K562 (cell line): ENCODE results near the gene ETS1. TPM values are rescaled to one million over a fixed set of nuclear protein-coding genes. Genes with fewer than 3 reads are reported as not detected.

Source experiments
- ATAC-seq: fragments of 200-7000 bp; cut with Tn5 transposase; 3 replicates; pipeline ENCODE4 v1.9.1; 2020; ENCODE audit warnings: moderate library complexity
- BruUV-seq: library from RNA; stranded (reverse); fragments of 400-500 nt; replicated peaks from 2 replicates; lab custom pipeline; 2021; lab: Mats Ljungman, UMichigan
- CTCF ChIA-PET: fragments of 300-600 bp; formaldehyde crosslinking; extraction: SDS; loops from one replicate; lab custom pipeline; 2021; ENCODE audit warnings: low intra/inter-chr PET ratio; lab: Yijun Ruan, JAX
- POLR2A ChIA-PET: fragments of 300-600, 350-650 bp; sonication (Branson Sonifier 250); formaldehyde crosslinking; extraction: SDS; loops from one replicate; lab custom pipeline; 2021; ENCODE audit warnings: antibody characterized with exemption, inconsistent platforms; lab: Yijun Ruan, JAX
- DNase-seq, 4 experiments: peaks; one replicate each; pipeline versions ENCODE4 v3.0.0 to v3.0.0-alpha.2; 2011 to 2018; ENCODE audit warnings: low spot score in 3 of 4, mixed read lengths in 3 of 4; ENCODE audit errors: extremely low read depth in 1 of 4
- FAIRE-seq: peaks from 2 replicates; lab custom pipeline; 2011; peaks lifted over from hg19 to GRCh38; lab: Jason Lieb, UNC
- H2AFZ ChIP-seq: 2 replicates; pipeline ENCODE4 v1.6.0; 2011; ENCODE audit warnings: low read depth, low read length, control low read depth, inconsistent platforms
- H3K27ac ChIP-seq: fragments of 200-600 bp; 3 replicates; pipeline ENCODE4 v1.8.0; 2011; ENCODE audit warnings: low read depth, mild to moderate bottlenecking, control low read depth, inconsistent platforms, low read length, moderate library complexity, mixed read lengths; ENCODE audit errors: extremely low read depth
- H3K27me3 ChIP-seq, 2 experiments: fragments of 300-600 bp in 1 of 2; 2 replicates in 1 of 2; 3 replicates in 1 of 2; pipeline versions ENCODE4 v1.6.0 to v1.8.0; 2011; ENCODE audit warnings: inconsistent platforms in 2 of 2, low read length in 2 of 2, mild to moderate bottlenecking in 1 of 2, mixed read lengths in 1 of 2, moderate library complexity in 1 of 2; ENCODE audit not compliant: control insufficient read depth in 2 of 2, insufficient read depth in 2 of 2
- H3K36me3 ChIP-seq: fragments of 300-600 bp; 3 replicates; pipeline ENCODE4 v1.8.0; 2011; ENCODE audit warnings: mild to moderate bottlenecking, low read length, inconsistent platforms; ENCODE audit not compliant: control insufficient read depth, insufficient read depth
- H3K4me1 ChIP-seq, 2 experiments: fragments of 200-600 bp in 1 of 2; replicated peaks in 1 of 2; 2 replicates in 1 of 2; 3 replicates in 1 of 2; pipeline versions ENCODE4 v1.5.1 to v1.8.0; 2011; ENCODE audit warnings: inconsistent platforms in 2 of 2, low read length in 2 of 2, mild to moderate bottlenecking in 1 of 2, mixed read lengths in 1 of 2, moderate library complexity in 1 of 2; ENCODE audit not compliant: control insufficient read depth in 2 of 2, insufficient read depth in 2 of 2
- H3K4me2 ChIP-seq: 2 replicates; pipeline ENCODE4 v1.6.1; 2011; ENCODE audit warnings: low read length, control low read depth, inconsistent platforms, mixed read lengths; ENCODE audit not compliant: insufficient read depth
- H3K4me3 ChIP-seq: fragments of 200-600 bp; sonication (generic), shearing (Covaris generic); 2 replicates; pipeline ENCODE4 v1.5.1; 2016; ENCODE audit warnings: control low read depth, inconsistent platforms
- H3K79me2 ChIP-seq: fragments of 200-600 bp; 3 replicates; pipeline ENCODE4 v1.8.0; 2011; ENCODE audit warnings: low read length, inconsistent platforms; ENCODE audit not compliant: control insufficient read depth, insufficient read depth
- H3K9ac ChIP-seq, 2 experiments: 2 replicates each; pipeline versions ENCODE4 v1.6.0 to v1.6.1; 2011; ENCODE audit warnings: low read depth in 2 of 2, low read length in 2 of 2, control low read depth in 1 of 2, inconsistent platforms in 1 of 2, mild to moderate bottlenecking in 1 of 2, mixed read lengths in 1 of 2; ENCODE audit not compliant: insufficient read depth in 1 of 2
- H3K9me1 ChIP-seq: one replicate; pipeline ENCODE4 v1.6.0; 2011; ENCODE audit warnings: inconsistent platforms, mild to moderate bottlenecking, low read length, moderate library complexity; ENCODE audit not compliant: control insufficient read depth, insufficient read depth
- H3K9me3 ChIP-seq: replicated peaks from 2 replicates; pipeline ENCODE4 v1.5.1; 2011; ENCODE audit warnings: low read depth, low read length, inconsistent platforms; ENCODE audit not compliant: control insufficient read depth, insufficient read depth
- H4K20me1 ChIP-seq: replicated peaks from 2 replicates; pipeline ENCODE4 v1.6.1; 2011; ENCODE audit warnings: low read length, inconsistent platforms, mixed read lengths; ENCODE audit not compliant: control insufficient read depth, insufficient read depth
- ARID1B ChIP-seq: fragments of 450-650 bp; IDR thresholded peaks from 2 replicates; pipeline ENCODE4 v1.6.1; 2016; ENCODE audit warnings: antibody characterized with exemption, mild to moderate bottlenecking, inconsistent platforms
- BCL6 ChIP-seq: fragments of 250-450 bp; sonication (Bioruptor Pico); IDR thresholded peaks from 2 replicates; pipeline ENCODE4 v1.4.0; 2020
- CBFA2T3 ChIP-seq: fragments of 450-650 bp; IDR thresholded peaks from 2 replicates; pipeline ENCODE4 v1.6.1; 2017
- CBX3 ChIP-seq, 2 experiments: IDR thresholded peaks; 1 replicate in 1 of 2; 2 replicates in 1 of 2; pipeline ENCODE4 v1.6.1; 2012; ENCODE audit warnings: inconsistent platforms in 2 of 2, low read length in 2 of 2, borderline replicate concordance in 1 of 2, control low read depth in 1 of 2
- E2F1 ChIP-seq: sonication (generic); formaldehyde crosslinking; IDR thresholded peaks from 2 replicates; pipeline ENCODE4 v1.8.1; 2023; ENCODE audit warnings: mild to moderate bottlenecking, missing genetic modification reagents, moderate library complexity
- ETV1 ChIP-seq: fragments of 450-650 bp; conservative IDR thresholded peaks from 2 replicates; pipeline ENCODE4 v1.6.1; 2016; ENCODE audit warnings: missing genetic modification characterization, control low read depth, low read depth, missing compliant biosample characterization
- GABPA ChIP-seq: fragments of 200-800 bp; sonication (Bioruptor generic); conservative IDR thresholded peaks from 2 replicates; pipeline ENCODE4 v1.6.1; 2016; ENCODE audit warnings: low read depth, missing genetic modification characterization, missing compliant biosample characterization
- JUN ChIP-seq, 2 experiments: sonication (generic) in 1 of 2; formaldehyde crosslinking in 1 of 2; IDR thresholded peaks; 2 replicates each; pipeline versions ENCODE4 v1.6.1 to v1.8.0; 2012 to 2022; ENCODE audit warnings: borderline replicate concordance in 2 of 2, mild to moderate bottlenecking in 2 of 2, improper control_type of control experiment in 1 of 2, low read depth in 1 of 2, low read length in 1 of 2, missing genetic modification reagents in 1 of 2
- KDM1A ChIP-seq, 2 experiments: fragments of 450-650 bp; IDR thresholded peaks; 2 replicates each; pipeline ENCODE4 v1.6.1; 2016; ENCODE audit warnings: mild to moderate bottlenecking in 2 of 2
- KHSRP ChIP-seq: fragments of 450-650 bp; IDR thresholded peaks from 2 replicates; pipeline ENCODE4 v1.6.1; 2017
- RHOXF2B ChIP-seq: fragments of 250-450 bp; sonication (Bioruptor Pico); conservative IDR thresholded peaks from 2 replicates; pipeline ENCODE4 v1.5.1; 2021
- SIN3A ChIP-seq, 2 experiments: fragments of 150-350 bp in 1 of 2; IDR thresholded peaks; 2 replicates each; pipeline ENCODE4 v1.6.1; 2011 to 2016; ENCODE audit warnings: borderline replicate concordance in 2 of 2, low read depth in 2 of 2, low read length in 2 of 2, mild to moderate bottlenecking in 2 of 2, moderate library complexity in 2 of 2; ENCODE audit not compliant: control insufficient read depth in 1 of 2
- TCF7L2 ChIP-seq: fragments of 150-350 bp; IDR thresholded peaks from 2 replicates; pipeline ENCODE4 v1.6.1; 2016; ENCODE audit warnings: low read depth, mild to moderate bottlenecking, low read length, moderate library complexity
- ZNF699 ChIP-seq: fragments of 250-450 bp; sonication (Bioruptor Pico); IDR thresholded peaks from 2 replicates; pipeline ENCODE4 v1.8.0; 2021; ENCODE audit warnings: mild to moderate bottlenecking, moderate library complexity; ENCODE audit not compliant: insufficient replicate concordance
- WGBS: fragments of 100-300 bp; shearing (Covaris generic); methylation state at CpG from one replicate; pipeline ENCODE4 v1.1.6; 2016; ENCODE audit warnings: low coverage, mixed read lengths; ENCODE audit not compliant: insufficient coverage; ENCODE audit errors: missing lambda C conversion rate; 5-methylcytosine and 5-hydroxymethylcytosine counted together
- in situ Hi-C: fragments of 300-500 bp; cut with MboI; formaldehyde crosslinking; loops from 4 replicates; pipeline ENCODE4 v1.15.0; 2018; ENCODE audit warnings: inconsistent platforms, mixed read lengths
- intact Hi-C: fragments of 100-400 bp; cut with micrococcal nuclease; formaldehyde crosslinking; loops from 2 replicates; pipeline ENCODE4 v1.14.2; 2022
- polyA plus RNA-seq, 8 experiments: library from polyadenylated mRNA; depleted of rRNA in 4 of 8; stranded (reverse) in 5 of 8; unstranded in 3 of 8; fragments of >200 nt; fragmentation: Nextera tagmentation in 2 of 8; fragmentation: Illumina TruSeq in 1 of 8; extraction: Ambion mirVana in 2 of 8; extraction: Trizol in 1 of 8; gene quantifications; 2 replicates each; pipeline versions ENCODE4 v1.2.1 to v1.2.3, GENCODE V29; 2011 to 2014; ENCODE audit warnings: inconsistent platforms in 1 of 8, missing spikeins in 1 of 8
- total RNA-seq, 7 experiments: library from RNA; depleted of rRNA in 6 of 7; stranded (reverse); fragments of >200 nt in 6 of 7; fragmentation: Illumina TruSeq in 2 of 7; extraction: Trizol in 2 of 7; gene quantifications; 2 replicates each; pipeline versions ENCODE4 v1.2.1 to v1.2.3, GENCODE V29; 2011 to 2021; ENCODE audit warnings: low replicate concordance in 1 of 7

The ETS1 gene
- total and polyA plus RNA-seq, 9 of the 15 experiments (the other 6 are each of a cell fraction or from before 2014, with no cell fraction given), result 0.04 to 1.4 (median 0.23) TPM

- H3K27ac ChIP-seq, result no peak overlapping the region
These were observed 171.8 kb downstream of the ETS1 start for GRCh38 chr11:128415539-128415938.

More at GRCh38 chr11:128415539-128415938, 171.8 kb downstream of the ETS1 start:
- H3K4me1 ChIP-seq, result no peaks in the 10 kb centered on the region
- H3K27me3 ChIP-seq, result no peaks in the 10 kb centered on the region
- no peaks in the 10 kb centered on the region for H4K20me1 ChIP-seq
- no peak for TF ChIP-seq ARID1B
- no peak for TF ChIP-seq SIN3A (IDR thresholded peaks at IDR 0.05; ENCODE audit: borderline replicate concordance in 2 of 2, control insufficient read depth in 1 of 2, low read depth in 2 of 2, low read length in 2 of 2)
- no peak for TF ChIP-seq KDM1A (IDR thresholded peaks at IDR 0.05)
- TF ChIP-seq CBX3 (IDR thresholded peaks at IDR 0.05; ENCODE audit: borderline replicate concordance in 1 of 2, low read length in 2 of 2), result no peak
- no peak for TF ChIP-seq JUN (IDR thresholded peaks at IDR 0.05; ENCODE audit: borderline replicate concordance, low read depth, low read length)
- no peak for TF ChIP-seq JUN (CRISPR knock-in tag; IDR thresholded peaks at IDR 0.05; ENCODE audit: borderline replicate concordance)
- TF ChIP-seq BCL6 (CRISPR knock-in tag), result no peak
- TF ChIP-seq ZNF699 (CRISPR knock-in tag), result no peak
- no peak for TF ChIP-seq E2F1 (CRISPR knock-in tag)
- no peak for TF ChIP-seq CBFA2T3
- no peak for TF ChIP-seq ETV1 (tag)
- TF ChIP-seq RHOXF2B (CRISPR knock-in tag), result no peak
- no peak for TF ChIP-seq TCF7L2
- no peak for TF ChIP-seq KHSRP
- no peak for TF ChIP-seq GABPA (tag)
- in situ Hi-C loops (no loop called here), intact Hi-C loops (no loop called here)
- POLR2A ChIA-PET, result no interaction called here
- H3K9me1 ChIP-seq, result no peaks in the 10 kb centered on the region
- no TSS peak for BruUV-seq
- H3K79me2 ChIP-seq, result no peaks in the 10 kb centered on the region
- DNase-seq (no peak), ATAC-seq (no peak), FAIRE-seq (no peak)
- no peak overlapping the region for H2AFZ ChIP-seq
- 0% methylated on average over 3 of the region's 3 CpGs for WGBS
- CTCF ChIA-PET, result no interaction called here
- no peak overlapping the region for H3K4me2 ChIP-seq
- no peaks in the 10 kb centered on the region for H3K9me3 ChIP-seq
- no peak overlapping the region for H3K9ac ChIP-seq
- H3K4me3 ChIP-seq, result no peak overlapping the region
- no peaks in the 10 kb centered on the region for H3K36me3 ChIP-seq
